GM18907 (cell line): Measurements from ENCODE around the gene ELOVL7.
"Not testable (repeated sequence)": the region's sequence is repeated elsewhere in the genome, so short reads cannot be mapped to it uniquely, and the experiment has no call there.

Source experiments
- ATAC-seq: cut with Tn5 transposase; IDR thresholded peaks from one replicate; pipeline ENCODE4 v1.9.1; 2021; ENCODE audit warnings: mild to moderate bottlenecking, moderate library complexity; ENCODE audit not compliant: unreplicated experiment

Gene ELOVL7

DNA sequence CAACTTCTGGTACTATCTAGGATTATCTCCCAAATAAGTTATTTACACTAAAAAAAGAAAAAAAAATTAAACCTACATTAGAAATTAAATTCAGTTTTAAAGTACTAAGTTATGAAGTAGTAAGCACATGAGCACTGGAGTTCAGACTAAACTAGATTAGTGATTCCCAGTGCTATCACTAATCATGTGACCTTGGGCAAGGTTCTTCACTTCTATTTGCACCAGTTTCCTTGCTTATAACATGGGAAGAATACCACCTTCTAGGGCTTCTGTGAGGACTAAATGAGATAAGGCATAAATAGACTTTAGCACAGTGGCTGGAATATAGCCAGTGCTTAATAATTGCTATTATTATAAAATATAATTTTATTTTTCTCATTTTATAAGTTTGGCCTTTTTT, 10.5 kb downstream of the ELOVL7 start:
- ATAC-seq: no peak

DNA sequence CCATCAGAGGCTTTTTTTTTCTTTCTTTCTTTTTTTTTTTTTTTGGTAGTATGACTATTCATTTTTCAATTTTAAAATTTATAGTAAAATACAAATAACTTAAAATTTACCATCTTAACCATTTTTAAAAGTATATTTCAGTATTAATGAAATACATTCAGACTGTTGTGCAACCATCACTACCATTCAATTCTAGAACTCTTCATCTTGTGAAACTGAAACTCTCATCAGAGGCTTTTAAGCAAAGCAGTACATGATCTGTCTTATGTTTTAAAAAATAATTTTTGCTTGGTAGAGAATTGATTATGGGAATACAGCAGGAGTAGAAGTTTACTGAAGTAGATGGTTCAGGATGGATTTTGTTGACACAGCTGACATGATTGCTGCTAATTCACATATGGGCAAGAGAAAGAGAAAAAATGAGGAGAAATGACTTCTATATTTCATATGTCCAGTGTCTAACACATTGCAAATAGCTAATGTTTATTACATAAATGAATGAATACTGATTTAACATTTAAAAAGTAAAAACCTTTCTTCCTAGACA, 13.4 kb downstream of the ELOVL7 start:
- peak; percentile 60 for ATAC-seq

DNA sequence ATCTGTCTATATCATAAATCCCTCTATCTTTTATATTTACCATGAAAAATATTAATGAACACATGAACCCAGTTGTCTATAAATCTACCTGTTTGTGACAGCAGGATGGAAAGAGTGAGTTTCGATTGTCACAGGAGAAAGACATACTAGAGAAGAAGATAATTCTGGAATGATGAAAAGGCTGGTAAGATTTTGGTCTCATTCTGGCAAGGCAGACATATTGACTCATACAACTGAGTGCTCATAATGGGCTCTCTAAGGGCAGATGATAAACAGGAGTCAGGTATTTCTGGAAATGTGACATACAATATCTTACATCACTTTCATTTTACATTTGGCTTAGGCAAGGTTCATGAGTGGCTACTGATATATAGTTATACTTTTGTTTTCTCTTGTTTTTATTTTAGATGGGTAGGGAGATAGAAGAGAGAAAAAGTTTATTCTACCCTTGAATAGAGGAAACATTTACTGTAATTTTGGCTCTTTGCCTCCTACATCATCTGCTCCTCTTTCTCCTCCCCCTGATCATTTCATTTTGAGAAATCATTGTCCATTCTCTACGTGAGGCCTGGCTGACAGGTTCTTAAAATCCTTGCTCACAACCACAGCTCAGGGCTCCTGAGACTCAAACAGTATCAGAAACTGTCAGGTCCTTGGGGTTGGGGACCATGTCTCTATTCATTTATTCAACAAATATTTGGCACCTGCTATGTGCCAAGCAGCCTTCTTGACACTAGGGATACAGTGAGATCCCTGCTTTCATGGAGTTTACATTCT, 14.4 kb downstream of the ELOVL7 start:
- ATAC-seq: no peak

DNA sequence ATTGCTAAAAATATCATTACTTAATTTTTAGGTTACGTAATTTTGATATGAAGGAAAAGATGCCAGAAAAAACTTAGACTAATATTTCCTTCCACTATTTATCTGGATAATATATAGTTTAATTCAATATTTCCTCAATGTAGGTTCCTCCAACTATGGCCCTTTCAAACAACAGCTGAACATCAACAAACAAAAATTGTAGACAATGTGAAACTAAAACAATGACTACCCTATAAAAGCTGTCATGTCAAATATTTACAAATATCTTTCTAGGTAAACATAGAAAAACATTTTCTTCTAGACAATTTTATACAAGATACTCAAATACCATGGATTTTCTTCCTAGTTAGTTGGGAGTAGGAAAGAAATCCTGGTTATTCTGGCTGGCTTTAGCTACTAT, 16.9 kb downstream of the ELOVL7 start:
- ATAC-seq: no peak

GRCh38 chr5:60826653-60827052, 17.4 kb downstream of the ELOVL7 start:
- peak; percentile 82 for ATAC-seq

DNA sequence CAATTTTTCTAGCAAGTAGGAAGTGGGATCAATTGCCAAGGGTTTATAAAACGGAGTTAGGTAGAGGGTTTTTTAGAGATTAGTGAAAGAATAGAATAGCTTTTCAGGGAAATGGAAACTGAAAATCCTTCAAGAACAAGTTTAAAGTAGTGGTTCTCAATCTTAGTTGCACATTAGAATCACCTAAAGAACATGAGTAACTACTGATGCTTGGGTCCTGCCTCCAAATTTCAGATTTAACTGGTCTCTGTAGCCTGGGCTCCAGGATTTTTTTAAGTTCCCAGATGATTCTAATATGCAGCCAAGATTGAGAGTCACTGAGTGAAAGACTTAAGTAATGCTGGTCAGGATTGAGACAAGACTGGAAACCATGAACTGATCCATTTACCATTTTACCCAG, 20.5 kb downstream of the ELOVL7 start:
- no peak for ATAC-seq

DNA sequence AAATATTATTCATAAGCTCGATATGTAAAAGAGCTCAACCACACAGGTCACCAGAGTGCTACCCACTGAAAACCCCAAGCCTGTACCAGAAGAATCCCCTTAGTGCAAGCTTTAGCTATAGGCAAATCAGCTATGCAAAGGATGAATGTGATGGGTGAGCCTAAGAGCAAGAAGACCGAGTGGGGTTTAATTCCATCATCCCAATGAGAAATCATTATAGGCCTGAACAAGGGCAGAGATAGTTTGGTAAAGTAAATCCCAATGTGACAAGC, 21.8 kb downstream of the ELOVL7 start:
- ATAC-seq: peak; percentile 75

- no peak for ATAC-seq
These were observed 22.4 kb downstream of the ELOVL7 start for GRCh38 chr5:60821488-60822284.

- no peak for ATAC-seq
These were observed 23.2 kb downstream of the ELOVL7 start for GRCh38 chr5:60820593-60821487.

DNA sequence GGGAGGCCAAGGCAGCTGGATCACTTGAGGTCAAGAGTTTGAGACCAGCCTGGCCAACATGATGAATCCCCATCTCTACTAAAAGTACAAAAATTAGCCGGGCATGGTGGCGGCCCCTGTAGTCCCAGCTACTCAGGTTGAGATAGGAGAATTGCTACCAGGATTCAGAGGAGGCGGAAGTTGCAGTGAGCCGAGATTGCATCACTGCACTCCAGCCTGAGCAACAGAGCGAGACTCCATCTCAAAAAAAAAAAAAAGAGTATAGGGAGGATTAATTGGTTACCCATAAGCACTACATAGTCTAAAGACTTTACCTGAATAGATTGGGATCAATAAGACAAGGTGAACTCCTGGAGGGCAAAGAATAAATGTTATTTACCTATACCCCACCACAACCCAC, 27.9 kb downstream of the ELOVL7 start:
- ATAC-seq: not testable (repeated sequence)

DNA sequence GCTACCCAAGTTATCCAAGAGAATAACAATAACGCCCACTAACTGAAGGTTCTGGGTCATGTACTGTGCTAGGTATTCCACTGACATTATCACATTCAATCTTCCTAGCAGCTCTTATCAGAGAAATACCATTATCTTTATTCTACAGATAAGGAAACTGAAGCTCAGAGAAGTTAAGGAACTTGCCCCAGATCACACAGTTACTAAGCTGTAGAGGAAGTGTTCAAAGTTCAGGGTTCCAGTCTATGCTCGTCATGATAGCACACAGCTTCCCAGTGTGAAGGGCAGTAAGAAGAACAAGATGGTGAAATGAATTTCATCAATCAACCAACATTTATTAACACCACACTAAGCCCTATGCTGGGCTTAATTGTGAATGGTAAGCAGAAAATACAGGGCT, 29.6 kb downstream of the ELOVL7 start:
- no peak for ATAC-seq

GRCh38 chr5:60812426-60812825, 31.6 kb downstream of the ELOVL7 start:
- no peak for ATAC-seq

DNA sequence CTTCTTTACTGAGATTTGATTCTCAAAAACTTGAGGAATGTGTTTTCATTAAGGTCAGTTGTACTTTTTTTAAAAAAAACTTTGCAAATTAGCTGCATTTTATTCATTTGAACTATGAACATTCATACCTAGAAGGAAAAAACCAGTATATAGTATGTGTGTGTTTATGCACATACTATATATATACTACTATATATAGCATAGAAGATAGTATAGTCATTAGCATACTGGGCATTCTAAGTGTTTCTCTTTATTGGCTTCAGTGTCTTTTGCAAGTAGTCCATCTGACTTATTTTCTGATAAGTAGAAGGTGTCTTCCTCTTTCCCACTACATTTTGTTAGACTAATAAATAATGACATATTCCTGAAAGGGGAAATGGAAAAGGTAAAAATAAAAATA, 33.0 kb downstream of the ELOVL7 start:
- ATAC-seq: peak; percentile 59

- ATAC-seq: peak; percentile 99
These were observed 33.5 kb downstream of the ELOVL7 start for GRCh38 chr5:60810438-60811085.

DNA sequence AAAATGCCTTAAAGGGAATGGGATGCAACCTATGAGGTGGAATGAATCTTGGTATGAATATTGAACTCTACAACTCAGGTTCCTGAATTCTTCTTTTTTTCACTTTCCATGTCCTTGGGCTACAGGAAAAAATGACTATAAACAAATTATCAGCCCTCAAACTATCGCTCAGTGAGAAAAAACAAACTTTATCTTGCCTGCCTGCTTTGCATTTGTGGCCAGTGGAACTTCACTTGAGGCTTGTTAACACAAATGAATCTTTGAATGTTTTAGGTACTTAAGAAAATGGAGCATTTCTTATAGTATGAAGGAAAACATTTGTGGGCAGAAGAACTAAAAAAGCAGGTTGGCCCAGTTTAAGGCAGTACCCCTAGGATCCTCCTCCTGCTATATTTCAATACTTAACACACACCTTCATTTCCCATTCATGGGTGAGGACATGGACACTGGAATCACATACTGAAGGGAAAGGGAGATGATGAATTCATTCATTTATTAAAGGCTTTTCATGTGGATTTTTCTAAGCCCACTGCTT, 34.1 kb downstream of the ELOVL7 start:
- ATAC-seq: no peak

DNA sequence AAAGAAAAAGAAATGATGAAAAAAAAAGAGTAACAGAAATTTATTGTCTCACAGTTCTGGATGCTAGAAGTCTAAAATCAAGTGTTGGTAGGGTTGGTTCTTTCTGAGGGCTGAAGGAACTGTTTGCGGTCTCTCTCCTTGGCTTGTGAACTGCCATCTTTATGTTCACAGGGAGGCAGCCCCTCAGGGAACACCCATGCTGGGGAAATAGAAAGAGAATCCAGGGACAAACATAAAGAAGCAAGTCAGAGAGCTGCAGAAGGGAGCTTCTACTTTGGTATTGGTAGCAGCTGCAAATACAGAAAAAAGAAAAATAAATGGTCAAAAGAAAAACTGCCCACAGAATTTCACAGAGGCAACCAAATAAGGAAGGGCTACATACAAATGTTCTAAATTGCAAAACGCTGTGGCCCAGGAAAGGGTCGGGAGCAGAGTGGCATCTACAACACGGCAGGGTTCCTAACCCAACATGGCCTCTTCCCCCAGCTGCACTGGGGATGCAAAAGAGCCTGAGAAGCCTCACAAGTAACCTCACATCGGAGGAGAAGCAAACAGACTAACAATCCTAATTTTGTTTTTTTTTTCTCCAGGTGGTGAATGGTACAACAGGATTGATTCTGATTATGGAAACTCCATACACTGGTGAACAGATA, 37.4 kb downstream of the ELOVL7 start:
- no peak for ATAC-seq

DNA sequence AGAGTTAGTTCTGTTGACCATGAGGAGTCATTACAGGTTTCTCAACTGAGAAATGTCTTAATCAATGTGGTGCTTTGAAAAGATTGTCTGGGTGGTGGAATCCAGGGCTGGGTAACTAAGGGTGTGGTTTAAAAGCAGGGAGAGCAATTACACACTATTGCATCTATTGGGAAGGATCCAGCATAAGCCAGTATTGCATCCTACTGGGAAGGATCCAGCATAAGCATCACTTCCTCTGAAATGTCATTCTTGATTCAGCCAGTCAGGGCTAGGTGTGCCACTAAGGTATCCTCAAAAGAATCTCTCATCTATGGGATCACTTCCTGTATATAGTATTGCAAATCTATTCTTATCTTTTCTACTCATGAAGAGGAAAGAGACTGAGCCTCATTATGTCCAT, 38.6 kb downstream of the ELOVL7 start:
- ATAC-seq: no peak

DNA sequence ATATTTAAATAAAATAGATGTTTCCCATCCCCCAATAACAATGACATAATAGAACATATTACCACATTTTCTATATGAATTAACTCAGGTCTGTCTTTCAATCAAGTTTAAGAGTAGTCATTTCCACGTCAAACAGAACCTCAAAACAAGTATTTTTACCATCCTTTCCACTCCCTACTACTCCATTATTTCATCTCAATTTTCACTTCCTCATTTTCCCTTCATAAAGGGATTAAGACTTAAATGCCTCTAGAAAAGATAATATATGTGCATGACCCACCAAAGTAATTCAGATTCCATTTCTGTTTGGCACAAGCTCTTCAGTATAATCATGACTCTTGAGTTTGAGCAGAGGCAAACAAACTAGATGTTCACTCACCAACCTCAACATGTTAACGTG, 40.4 kb downstream of the ELOVL7 start:
- ATAC-seq: no peak

GRCh38 chr5:60802986-60803385, 41.1 kb downstream of the ELOVL7 start:
- ATAC-seq: no peak

GRCh38 chr5:60802226-60802625, 41.8 kb downstream of the ELOVL7 start:
- ATAC-seq: no peak
